ENCODE results near the gene AHNAK2.
"Not testable (repeated sequence)": the region's sequence is repeated elsewhere in the genome, so short reads cannot be mapped to it uniquely, and the experiment has no call there.

Gene AHNAK2

DNA sequence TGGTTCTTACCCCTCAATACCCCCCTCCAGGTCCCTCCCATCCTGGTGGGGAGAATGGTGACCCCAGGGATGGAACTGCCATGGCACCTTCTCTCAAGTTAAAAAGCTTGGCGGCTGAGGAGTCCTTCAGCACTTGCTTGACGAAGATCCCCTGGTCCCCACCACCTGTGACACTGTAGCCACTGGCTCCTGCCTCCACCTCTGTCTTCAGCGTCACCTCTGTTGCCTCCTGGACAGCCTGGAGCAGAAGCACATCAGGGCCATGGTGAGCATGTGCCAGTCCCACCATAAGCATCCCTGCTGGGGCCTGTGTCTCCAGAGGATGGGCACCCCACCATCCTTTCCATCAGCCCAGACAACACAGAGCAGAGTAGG lies 22.8 kb downstream of the AHNAK2 start:
- H3K27ac Mint-ChIP-seq = no peak overlapping the region
- DNase-seq (no peak), ATAC-seq (replicated peaks) (no peak)
- H3K4me3 Mint-ChIP-seq = no peak overlapping the region
- no peaks in the 10 kb centered on the region for H3K9me3 Mint-ChIP-seq
- H3K36me3 Mint-ChIP-seq (ENCODE audit: insufficient read depth) = no peaks in the 10 kb centered on the region
- no peaks in the 10 kb centered on the region for H3K4me1 Mint-ChIP-seq (ENCODE audit: low read depth in 2 of 2)
- peaks cover 44 to 67% of the 10 kb centered on the region in 2 donors for H3K27me3 Mint-ChIP-seq

DNA sequence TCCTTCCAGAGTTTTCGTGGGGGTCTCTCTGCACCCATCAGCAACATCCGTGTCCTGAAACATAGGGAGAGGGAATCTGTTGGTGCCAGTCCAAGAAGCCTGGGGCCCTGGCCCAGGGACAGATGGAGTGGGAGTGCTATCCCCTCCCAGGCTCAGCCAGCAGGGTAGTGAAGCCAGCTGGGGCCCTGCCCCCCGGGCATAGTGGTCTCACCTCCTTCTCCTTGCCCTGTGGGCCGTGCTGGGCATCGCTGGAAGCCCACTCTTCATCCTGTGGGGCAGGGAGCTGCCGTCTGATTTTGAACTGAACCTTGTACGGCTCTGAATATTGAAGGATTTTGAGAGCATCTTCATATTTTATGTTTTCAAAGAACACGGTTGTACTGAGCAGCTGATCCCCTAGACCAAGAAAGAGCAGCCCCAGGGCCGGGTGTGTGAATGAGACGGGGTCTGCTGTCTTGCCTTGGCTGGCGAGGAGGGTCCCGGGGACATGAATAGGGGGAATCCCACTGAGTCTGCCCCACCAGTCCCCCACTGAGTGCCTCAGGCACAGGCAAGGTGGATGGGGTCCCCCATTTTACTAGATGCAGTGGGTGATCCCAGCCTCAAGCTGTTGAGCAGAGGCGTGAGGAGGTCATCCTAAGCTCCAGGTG lies 23.3 kb downstream of the AHNAK2 start:
- Mint-ChIP-seq H3K9me3 (no peaks in the 10 kb centered on the region), H3K36me3 (ENCODE audit: insufficient read depth) (no peaks in the 10 kb centered on the region), H3K27ac (no peak overlapping the region), H3K27me3 (peaks cover 41 to 62% of the 10 kb centered on the region in 2 donors), H3K4me3 (no peak overlapping the region), H3K4me1 (ENCODE audit: low read depth in 2 of 2) (no peaks in the 10 kb centered on the region)
- no peak for DNase-seq
- no peak for ATAC-seq (replicated peaks)

DNA sequence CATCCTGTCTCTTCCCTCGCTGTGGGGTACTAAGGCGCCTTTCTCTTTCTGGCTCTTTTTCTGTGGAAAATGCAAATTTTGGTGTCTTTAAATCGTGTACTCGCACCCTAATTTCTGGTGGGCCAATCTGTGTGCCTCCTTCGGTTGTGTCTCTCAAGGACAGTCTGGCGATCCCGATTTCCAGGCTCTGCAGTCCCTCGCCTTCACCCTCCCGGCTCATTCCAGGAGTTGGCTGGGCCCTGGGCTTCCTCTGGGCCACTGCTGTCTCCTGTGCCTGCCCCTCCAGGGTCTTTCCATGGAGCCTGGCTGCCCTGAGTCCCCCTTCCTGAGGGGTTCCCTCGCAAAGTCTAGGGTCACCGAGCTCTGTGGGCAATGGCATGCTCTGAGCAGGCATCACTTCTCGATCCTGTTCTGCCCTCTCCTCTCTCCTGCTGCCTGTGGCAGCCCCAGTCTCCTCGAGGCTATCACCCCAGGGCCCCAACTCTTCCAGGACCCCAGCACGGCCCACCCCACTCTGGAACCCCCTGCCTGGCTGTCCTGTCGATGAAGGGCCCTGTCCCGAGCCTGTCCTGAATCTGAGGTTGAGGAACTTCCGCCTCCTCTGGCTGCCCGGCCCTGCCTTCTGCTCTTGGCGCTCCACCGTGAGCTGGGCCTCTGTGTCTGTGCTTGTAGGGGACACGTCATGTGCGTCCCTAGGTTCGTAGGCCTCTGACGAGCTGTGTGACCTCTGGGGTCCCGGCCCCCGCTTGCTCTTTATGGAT lies 24.1 kb downstream of the AHNAK2 start:
- Mint-ChIP-seq H3K4me3 (no peak overlapping the region), H3K27me3 (peaks cover 41 to 62% of the 10 kb centered on the region in 2 donors), H3K4me1 (ENCODE audit: low read depth in 2 of 2) (no peaks in the 10 kb centered on the region), H3K27ac (no peak overlapping the region), H3K9me3 (no peaks in the 10 kb centered on the region), H3K36me3 (ENCODE audit: insufficient read depth) (no peaks in the 10 kb centered on the region)
- no peak for ATAC-seq (replicated peaks)
- no peak for DNase-seq

DNA sequence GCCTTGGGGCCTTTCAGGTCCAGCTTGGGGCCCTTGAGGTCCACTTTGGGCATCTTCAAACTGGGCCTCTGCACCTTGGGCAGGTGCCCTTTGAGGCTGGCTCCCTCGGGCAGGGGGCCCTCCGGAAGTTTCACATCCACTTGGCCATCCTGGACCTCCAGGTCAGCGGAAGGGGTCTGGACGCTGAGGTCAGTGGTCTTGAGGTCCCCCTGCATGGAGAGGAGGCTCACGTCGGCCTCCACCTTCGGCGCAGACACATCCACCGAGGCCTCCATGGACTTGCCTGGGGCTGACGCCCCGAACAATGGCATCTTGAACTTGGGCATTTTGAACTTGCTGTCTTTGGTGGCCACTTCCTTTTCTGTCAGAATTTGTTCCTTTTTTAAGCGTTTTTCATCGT lies 25.1 kb downstream of the AHNAK2 start:
- DNase-seq (no peak), ATAC-seq (replicated peaks) (no peak)
- Mint-ChIP-seq H3K4me1 (ENCODE audit: low read depth in 2 of 2) (no peaks in the 10 kb centered on the region), H3K4me3 (no peak overlapping the region), H3K36me3 (ENCODE audit: insufficient read depth) (no peaks in the 10 kb centered on the region), H3K27me3 (peaks cover 36 to 53% of the 10 kb centered on the region in 2 donors), H3K9me3 (no peaks in the 10 kb centered on the region), H3K27ac (no peak overlapping the region)

DNA sequence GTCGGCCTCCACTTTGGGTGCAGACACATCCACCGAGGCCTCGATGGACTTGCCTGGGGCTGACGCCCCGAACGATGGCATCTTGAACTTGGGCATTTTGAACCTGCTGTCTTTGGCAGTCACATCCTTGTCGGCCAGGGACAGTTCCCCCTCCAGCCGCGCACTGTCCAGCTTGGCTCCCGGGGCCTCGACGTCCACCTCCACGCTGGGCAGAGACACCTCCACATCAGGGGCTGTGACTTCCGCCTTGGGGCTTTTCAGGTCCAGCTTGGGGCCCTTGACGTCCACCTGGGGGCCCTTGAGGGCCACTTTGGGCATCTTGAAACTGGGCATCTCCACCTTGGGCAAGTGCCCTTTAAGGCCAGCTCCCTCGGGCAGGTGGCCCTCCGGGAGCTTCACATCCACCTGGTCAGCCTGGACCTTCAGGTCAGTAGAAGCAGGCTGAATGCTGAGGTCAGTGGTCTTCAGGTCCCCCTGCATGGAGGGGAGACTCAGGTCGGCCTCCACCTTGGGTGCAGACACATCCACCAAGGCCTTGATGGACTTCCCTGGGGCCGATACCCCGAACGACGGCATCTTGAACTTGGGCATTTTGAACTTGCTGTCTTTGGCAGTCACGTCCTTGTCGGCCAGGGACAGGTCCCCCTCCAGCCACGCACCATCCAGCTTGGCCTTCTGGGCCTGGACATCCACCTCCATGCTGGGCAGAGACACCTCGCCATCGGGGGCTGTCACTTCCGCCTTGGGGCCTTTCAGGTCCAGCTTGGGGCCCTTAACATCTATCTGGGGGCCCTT lies 26.1 kb downstream of the AHNAK2 start:
- peaks cover 28 to 42% of the 10 kb centered on the region in 2 donors for H3K27me3 Mint-ChIP-seq
- H3K9me3 Mint-ChIP-seq; ATAC-seq (replicated peaks): not testable (repeated sequence)

DNA sequence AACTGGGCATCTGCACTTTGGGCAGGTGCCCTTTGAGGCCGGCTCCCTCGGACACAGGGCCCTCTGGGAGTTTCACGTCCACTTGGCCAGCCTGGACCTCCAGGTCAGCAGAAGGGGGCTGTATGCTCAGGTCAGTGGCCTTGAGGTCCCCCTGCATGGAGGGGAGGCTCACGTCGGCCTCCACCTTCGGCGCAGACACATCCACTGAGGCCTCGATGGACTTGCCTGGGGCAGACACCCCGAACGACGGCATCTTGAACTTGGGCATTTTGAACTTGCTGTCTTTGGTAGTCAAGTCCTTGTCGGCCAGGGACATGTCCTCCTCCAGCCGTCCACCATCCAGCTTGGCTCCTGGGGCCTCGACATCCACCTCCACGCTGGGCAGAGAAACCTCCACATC lies 27.5 kb downstream of the AHNAK2 start:
- peaks cover 20 to 29% of the 10 kb centered on the region in 2 donors for H3K27me3 Mint-ChIP-seq
- not testable (repeated sequence) for H3K36me3 Mint-ChIP-seq (ENCODE audit: insufficient read depth); H3K9me3 Mint-ChIP-seq; ATAC-seq (replicated peaks); DNase-seq; H3K4me1 Mint-ChIP-seq (ENCODE audit: low read depth in 2 of 2); H3K27ac Mint-ChIP-seq; H3K4me3 Mint-ChIP-seq

More for the DNA sequence above, 26.1 kb downstream of the AHNAK2 start:
- H3K27ac Mint-ChIP-seq; H3K36me3 Mint-ChIP-seq (ENCODE audit: insufficient read depth); H3K4me3 Mint-ChIP-seq; DNase-seq; H3K4me1 Mint-ChIP-seq (ENCODE audit: low read depth in 2 of 2): not testable (repeated sequence)

DNA sequence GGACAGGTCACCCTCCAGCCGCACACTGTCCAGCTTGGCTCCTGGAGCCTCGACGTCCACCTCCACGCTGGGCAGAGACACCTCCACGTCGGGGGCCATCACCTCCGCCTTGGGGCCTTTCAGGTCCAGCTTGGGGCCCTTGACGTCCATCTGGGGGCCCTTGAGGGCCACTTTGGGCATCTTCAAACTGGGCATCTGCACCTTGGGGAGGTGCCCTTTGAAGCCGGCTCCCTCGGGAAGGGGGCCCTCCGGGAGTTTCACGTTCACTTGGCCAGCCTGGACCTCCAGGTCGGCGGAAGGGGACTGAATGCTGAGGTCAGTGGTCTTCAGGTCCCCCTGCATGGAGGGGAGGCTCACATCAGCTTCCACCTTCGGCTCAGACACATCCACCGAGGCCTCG lies 28.2 kb downstream of the AHNAK2 start:
- Mint-ChIP-seq H3K36me3 (ENCODE audit: insufficient read depth) (no peaks in the 10 kb centered on the region), H3K4me1 (ENCODE audit: low read depth in 2 of 2) (no peaks in the 10 kb centered on the region), H3K4me3 (no peak overlapping the region), H3K9me3 (no peaks in the 10 kb centered on the region), H3K27ac (no peak overlapping the region), H3K27me3 (peaks cover 19 to 22% of the 10 kb centered on the region in 2 donors)
- ATAC-seq (replicated peaks) (no peak), DNase-seq (no peak)

DNA sequence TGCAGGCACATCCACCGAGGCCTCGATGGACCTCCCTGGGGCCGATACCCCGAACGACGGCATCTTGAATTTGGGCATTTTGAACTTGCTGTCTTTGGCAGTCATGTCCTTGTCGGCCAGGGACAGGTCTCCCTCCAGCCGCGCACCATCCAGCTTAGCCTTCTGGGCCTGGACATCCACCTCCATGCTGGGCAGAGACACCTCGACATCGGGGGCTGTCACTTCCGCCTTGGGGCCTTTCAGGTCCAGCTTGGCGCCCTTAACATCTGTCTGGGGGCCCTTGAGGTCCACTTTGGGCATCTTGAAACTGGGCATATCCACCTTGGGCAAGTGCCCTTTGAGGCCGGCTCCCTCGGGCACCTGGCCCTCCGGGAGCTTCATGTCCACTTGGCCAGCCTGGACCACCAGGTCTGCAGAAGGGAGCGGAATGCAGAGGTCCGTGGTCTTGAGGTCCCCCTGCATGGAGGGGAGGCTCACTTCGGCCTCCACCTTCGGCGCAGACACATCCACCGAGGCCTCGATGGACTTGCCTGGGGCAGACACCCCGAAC lies 28.7 kb downstream of the AHNAK2 start:
- H3K4me3 Mint-ChIP-seq; ATAC-seq (replicated peaks); H3K9me3 Mint-ChIP-seq; H3K36me3 Mint-ChIP-seq (ENCODE audit: insufficient read depth); H3K4me1 Mint-ChIP-seq (ENCODE audit: low read depth in 2 of 2); H3K27ac Mint-ChIP-seq; DNase-seq: not testable (repeated sequence)
- peaks cover 14 to 16% of the 10 kb centered on the region in 2 donors for H3K27me3 Mint-ChIP-seq

DNA sequence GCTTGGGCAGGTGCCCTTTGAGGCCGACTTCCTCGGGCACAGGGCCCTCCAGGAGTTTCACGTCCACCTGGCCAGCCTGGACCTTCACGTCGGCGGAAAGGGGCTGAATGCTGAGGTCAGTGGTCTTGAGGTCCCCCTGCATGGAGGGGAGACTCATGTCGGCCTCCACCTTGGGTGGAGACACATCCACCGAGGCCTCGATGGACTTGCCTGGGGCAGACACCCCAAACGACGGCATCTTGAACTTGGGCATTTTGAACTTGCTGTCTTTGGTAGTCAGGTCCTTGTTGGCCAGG lies 29.5 kb downstream of the AHNAK2 start:
- H3K36me3 Mint-ChIP-seq (ENCODE audit: insufficient read depth) = no peaks in the 10 kb centered on the region
- no peak overlapping the region for H3K27ac Mint-ChIP-seq
- peaks cover 6 to 8% of the 10 kb centered on the region in 2 donors for H3K27me3 Mint-ChIP-seq
- DNase-seq (no peak), ATAC-seq (replicated peaks) (no peak)
- H3K4me3 Mint-ChIP-seq = no peak overlapping the region
- H3K4me1 Mint-ChIP-seq (ENCODE audit: low read depth in 2 of 2) = no peaks in the 10 kb centered on the region
- H3K9me3 Mint-ChIP-seq = no peaks in the 10 kb centered on the region

DNA sequence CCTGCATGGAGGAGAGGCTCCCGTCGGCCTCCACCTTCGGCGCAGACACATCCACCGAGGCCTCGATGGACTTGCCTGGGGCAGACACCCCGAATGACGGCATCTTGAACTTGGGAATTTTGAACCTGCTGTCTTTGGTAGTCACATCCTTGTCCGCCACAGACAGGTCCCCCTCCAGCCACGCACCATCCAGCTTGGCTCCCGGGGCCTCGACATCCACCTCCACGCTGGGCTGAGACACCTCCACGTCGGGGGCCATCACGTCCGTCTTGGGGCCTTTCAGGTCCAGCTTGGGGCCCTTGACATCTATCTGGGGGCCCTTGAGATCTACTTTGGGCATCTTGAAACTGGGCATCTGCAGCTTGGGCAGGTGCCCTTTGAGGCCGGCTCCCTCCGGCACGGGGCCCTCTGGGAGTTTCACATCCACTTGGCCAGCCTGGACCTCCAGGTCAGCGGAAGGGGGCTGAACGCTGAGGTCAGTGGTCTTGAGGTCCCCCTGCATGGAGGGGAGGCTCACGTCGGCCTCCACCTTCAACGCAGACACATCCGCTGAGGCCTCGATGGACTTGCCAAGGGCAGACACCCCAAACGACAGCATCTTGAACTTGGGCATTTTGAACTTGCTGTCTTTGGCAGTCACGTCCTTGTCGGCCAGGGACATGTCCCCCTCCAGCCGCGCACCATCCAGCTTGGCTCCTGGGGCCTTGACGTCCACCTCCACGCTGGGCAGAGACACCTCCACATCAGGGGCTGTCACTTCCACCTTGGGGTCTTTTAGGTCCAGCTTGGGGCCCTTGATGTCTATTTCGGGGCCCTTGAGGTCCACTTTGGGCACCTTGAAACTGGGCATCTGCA lies 30.1 kb downstream of the AHNAK2 start:
- not testable (repeated sequence) for ATAC-seq (replicated peaks); H3K27ac Mint-ChIP-seq; H3K36me3 Mint-ChIP-seq (ENCODE audit: insufficient read depth); H3K27me3 Mint-ChIP-seq; H3K4me1 Mint-ChIP-seq (ENCODE audit: low read depth in 2 of 2); H3K9me3 Mint-ChIP-seq; DNase-seq; H3K4me3 Mint-ChIP-seq

DNA sequence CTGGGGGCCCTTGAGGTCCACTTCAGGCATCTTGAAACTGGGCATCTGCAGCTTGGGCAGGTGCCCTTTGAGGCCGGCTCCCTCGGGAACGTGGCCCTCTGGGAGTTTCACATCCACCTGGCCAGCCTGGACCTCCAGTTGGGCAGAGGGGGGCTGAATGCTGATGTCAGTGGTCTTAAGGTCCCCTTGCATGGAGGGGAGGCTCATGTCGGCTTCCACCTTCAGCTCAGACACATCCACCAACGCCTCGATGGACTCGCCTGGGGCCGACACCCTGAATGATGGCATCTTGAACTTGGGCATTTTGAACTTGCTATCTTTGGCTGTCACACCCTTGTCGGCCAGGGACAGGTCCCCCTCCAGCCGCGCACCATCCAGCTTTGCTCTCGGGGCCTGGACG lies 31.0 kb downstream of the AHNAK2 start:
- ATAC-seq (replicated peaks); H3K36me3 Mint-ChIP-seq (ENCODE audit: insufficient read depth); H3K4me3 Mint-ChIP-seq; H3K27ac Mint-ChIP-seq; H3K9me3 Mint-ChIP-seq; H3K27me3 Mint-ChIP-seq; DNase-seq; H3K4me1 Mint-ChIP-seq (ENCODE audit: low read depth in 2 of 2): not testable (repeated sequence)

DNA sequence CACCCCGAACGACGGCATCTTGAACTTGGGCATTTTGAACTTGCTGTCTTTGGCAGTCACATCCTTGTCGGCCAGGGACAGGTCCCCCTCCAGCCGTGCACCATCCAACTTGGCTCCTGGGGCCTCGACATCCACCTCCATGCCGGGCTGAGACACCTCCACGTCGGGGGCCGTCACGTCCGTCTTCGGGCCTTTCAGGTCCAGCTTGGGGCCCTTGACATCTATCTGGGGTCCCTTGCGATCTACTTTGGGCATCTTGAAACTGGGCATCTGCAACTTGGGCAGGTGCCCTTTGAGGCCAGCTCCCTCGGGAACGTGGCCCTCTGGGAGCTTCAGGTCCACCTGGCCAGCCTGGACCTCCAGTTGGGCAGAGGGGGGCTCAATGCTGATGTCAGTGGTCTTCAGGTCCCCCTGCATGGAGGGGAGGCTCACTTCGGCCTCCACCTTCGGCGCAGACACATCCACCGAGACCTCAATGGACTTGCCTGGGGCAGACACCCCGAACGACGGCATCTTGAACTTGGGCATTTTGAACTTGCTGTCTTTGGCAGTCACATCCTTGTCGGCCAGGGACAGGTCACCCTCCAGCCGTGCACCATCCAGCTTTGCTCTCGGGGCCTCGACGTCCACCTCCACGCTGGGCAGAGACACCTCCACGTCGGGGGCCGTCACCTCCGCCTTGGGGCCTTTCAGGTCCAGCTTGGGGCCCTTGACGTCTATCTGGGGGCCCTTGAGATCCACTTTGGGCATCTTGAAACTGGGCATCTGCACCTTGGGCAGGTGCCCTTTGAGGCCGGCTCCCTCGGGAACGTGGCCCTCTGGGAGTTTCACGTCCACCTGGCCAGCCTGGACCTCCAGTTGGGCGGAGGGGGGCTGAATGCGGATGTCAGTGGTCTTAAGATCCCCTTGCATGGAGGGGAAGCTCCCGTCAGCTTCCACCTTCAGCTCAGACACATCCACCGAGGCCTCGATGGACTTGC lies 31.9 kb downstream of the AHNAK2 start:
- not testable (repeated sequence) for H3K4me3 Mint-ChIP-seq; H3K27me3 Mint-ChIP-seq; H3K9me3 Mint-ChIP-seq; H3K36me3 Mint-ChIP-seq (ENCODE audit: insufficient read depth); ATAC-seq (replicated peaks); H3K4me1 Mint-ChIP-seq (ENCODE audit: low read depth in 2 of 2); H3K27ac Mint-ChIP-seq; DNase-seq
